Adrenal gland (tissue), 12 donors: Measurements from ENCODE around the gene TDRD3. TPM values are rescaled to one million over a fixed set of nuclear protein-coding genes. Genes with fewer than 3 reads are reported as not detected.
"Not testable (repeated sequence)": the region's sequence is repeated elsewhere in the genome, so short reads cannot be mapped to it uniquely, and the experiment has no call there.

Experiments used
- DNase-seq, 7 donors: peaks; one replicate each; pipeline ENCODE4 v3.0.0-alpha.2; 2019 to 2020
- H3K27ac ChIP-seq, 5 donors: fragments of 200-600 bp; sonication (generic) in 4 of 5; 1 replicate in 3 of 5; 2 replicates in 2 of 5; pipeline versions ENCODE4 v1.5.1 to v1.8.0; 2016 to 2020; ENCODE audit warnings: mild to moderate bottlenecking in 1 of 5
- H3K27me3 ChIP-seq: fragments of 200-600 bp; 2 replicates; pipeline ENCODE4 v1.8.0; 2021
- H3K36me3 ChIP-seq, 2 donors: fragments of 200-600 bp; replicated peaks in 1 of 2; 1 replicate in 1 of 2; 2 replicates in 1 of 2; pipeline versions ENCODE4 v1.5.1 to v1.8.0; 2018 to 2022
- H3K4me1 ChIP-seq, 2 donors: fragments of 200-600 bp; replicated peaks in 1 of 2; 1 replicate in 1 of 2; 2 replicates in 1 of 2; pipeline versions ENCODE4 v1.5.1 to v1.8.0; 2018 to 2021
- H3K4me3 ChIP-seq, 4 donors: fragments of 200-600 bp; sonication (generic) in 3 of 4; one replicate each; pipeline ENCODE4 v1.5.1; 2016 to 2018
- H3K9me3 ChIP-seq, 3 donors: fragments of 200-600 bp; sonication (generic) in 1 of 3; replicated peaks in 1 of 3; 1 replicate in 2 of 3; 2 replicates in 1 of 3; pipeline versions ENCODE4 v1.5.1 to v1.8.0; 2016 to 2021
- CTCF ChIP-seq, 6 experiments: fragments of 450-650 bp in 4 of 6; fragments of 200-600 bp in 2 of 6; sonication (generic) in 1 of 6; IDR thresholded peaks; 1 replicate in 5 of 6; 2 replicates in 1 of 6; pipeline versions ENCODE4 v1.5.1 to v1.8.0; 2016 to 2021; ENCODE audit warnings: antibody characterized with exemption in 6 of 6, mild to moderate bottlenecking in 2 of 6, moderate library complexity in 1 of 6
- POLR2A ChIP-seq, 2 donors: fragments of 450-650 bp; IDR thresholded peaks; one replicate each; pipeline ENCODE4 v1.6.1; 2017; ENCODE audit warnings: antibody characterized with exemption in 2 of 2, mild to moderate bottlenecking in 2 of 2, moderate library complexity in 1 of 2
- WGBS, 4 donors: extraction: QIAGEN DNeasy Blood & Tissue Kit in 2 of 4; methylation state at CpG; one replicate each; pipeline versions ENCODE4 v1.1.5 to v1.1.7; 2013 to 2017; 5-methylcytosine and 5-hydroxymethylcytosine counted together
- intact Hi-C, 2 donors: fragments of 100-400 bp; cut with DNase I; formaldehyde crosslinking; loops; one replicate each; pipeline versions ENCODE4 v1.14.1 to v1.15.0; 2022 to 2023
- polyA plus RNA-seq, 3 donors: library from polyadenylated mRNA; stranded (reverse); fragments of 200-250 nt in 2 of 3; fragments of 350-450 nt in 1 of 3; fragmentation: Illumina TruSeq in 1 of 3; extraction: RNeasy Lipid Tissue Mini Kit (QIAGEN cat#74804) in 1 of 3; gene quantifications; one replicate each; pipeline ENCODE4 v1.2.3, GENCODE V29; 2013 to 2014
- total RNA-seq, 9 donors: library from RNA; depleted of rRNA in 4 of 9; stranded (reverse); fragments of >200 nt in 4 of 9; fragments of 120-200 nt in 1 of 9; fragmentation: NEBNext Ultra II Directional in 1 of 9; extraction: Animal tissue kit (Norgen Biotek cat#: 25700) in 1 of 9; gene quantifications; one replicate each; pipeline versions ENCODE4 v1.1.0 to v1.2.4, GENCODE V29; 2013 to 2023
- donor health status: healthy with polysubstance abuse.
- donor health status: Bipolar disorder and iron deficiency.
- donor health status: DM: yes; HTN: yes; CAD: no.
- donor health status: DM: no; HTN: no; CAD: no.
- donor health status: DM: no; HTN: no; CAD: no.
- donor health status: DM: yes; HTN: yes; CAD: no.

The TDRD3 gene
- total and polyA plus RNA-seq, 12 donors = 6.6 to 30.5 (median 21.6) TPM

DNA sequence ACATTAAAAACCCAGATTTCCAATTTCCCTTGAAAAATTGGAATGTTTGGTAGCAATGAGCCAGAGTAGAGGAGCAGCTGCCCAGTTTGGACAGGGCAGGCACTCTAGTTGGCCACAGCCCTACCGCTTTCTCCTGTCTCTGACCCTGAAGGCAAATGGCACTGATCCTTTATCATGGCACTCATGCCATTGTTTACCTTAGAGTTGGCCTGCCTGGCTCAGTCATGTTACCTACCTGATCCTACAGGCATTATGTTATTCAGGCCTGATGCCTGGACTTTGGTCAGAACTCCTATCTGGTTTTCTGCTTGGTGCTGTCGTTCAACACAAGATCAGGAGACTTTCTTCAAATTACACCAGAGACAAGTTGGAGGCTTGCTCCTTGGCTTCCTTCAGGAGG lies 24.9 kb upstream of the TDRD3 start:
- intact Hi-C loops = no loop called here
- Histone ChIP-seq H3K9me3 (no peaks in the 10 kb centered on the region), H3K27me3 (no peaks in the 10 kb centered on the region), H3K27ac (no peak overlapping the region), H3K36me3 (no peaks in the 10 kb centered on the region), H3K4me3 (no peak overlapping the region), H3K4me1 (no peaks in the 10 kb centered on the region)
- no peak for TF ChIP-seq CTCF (IDR thresholded peaks at IDR 0.05)
- no peak for TF ChIP-seq POLR2A (IDR thresholded peaks at IDR 0.05)
- WGBS, 4 donors = 75 to 94% (median 92%) methylated on average over 2 of the region's 2 CpGs
- DNase-seq = no peak

DNA sequence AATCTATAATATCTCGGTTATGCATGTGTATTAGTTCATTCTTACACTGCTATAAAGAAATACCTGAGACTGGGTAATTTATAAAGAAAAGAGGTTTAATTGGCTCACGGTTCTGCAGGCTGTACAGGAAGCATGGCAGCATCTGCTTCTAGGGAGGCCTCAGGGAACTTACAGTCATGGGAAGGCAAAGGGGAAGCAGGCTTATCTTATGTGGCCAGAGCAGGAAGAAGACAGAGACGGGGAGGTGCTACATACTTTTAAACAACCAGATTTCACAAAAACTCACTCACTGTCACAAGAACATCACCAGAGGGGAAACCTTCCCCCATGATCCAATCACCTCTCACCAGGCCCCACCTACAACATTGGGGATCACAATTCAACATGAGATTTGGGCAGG lies 17.7 kb upstream of the TDRD3 start:
- WGBS, 4 donors = 70 to 86% (median 79%) methylated on average over 3 of the region's 3 CpGs
- not testable (repeated sequence) for H3K9me3 ChIP-seq

GRCh38 chr13:60379837-60380565 lies 17.0 kb upstream of the TDRD3 start:
- Histone ChIP-seq H3K4me3 (no peak overlapping the region), H3K27me3 (peaks cover 3% of the 10 kb centered on the region), H3K4me1 (no peaks in the 10 kb centered on the region), H3K36me3 (no peaks in the 10 kb centered on the region), H3K9me3 (no peaks in the 10 kb centered on the region), H3K27ac (no peak overlapping the region)
- WGBS, 4 donors = 74 to 87% (median 80%) methylated on average over 3 of the region's 3 CpGs
- TF ChIP-seq POLR2A (IDR thresholded peaks at IDR 0.05) (no peak), CTCF (IDR thresholded peaks at IDR 0.05) (no peak)
- no peak for DNase-seq
- intact Hi-C loops = no loop called here

More for the DNA sequence above, 17.7 kb upstream of the TDRD3 start:
- H3K4me1 ChIP-seq, H3K36me3 ChIP-seq, H3K4me3 ChIP-seq, DNase-seq, H3K27ac ChIP-seq, H3K27me3 ChIP-seq, intact Hi-C loops: not testable (repeated sequence)

- no peaks in the 10 kb centered on the region for H3K9me3 ChIP-seq
- intact Hi-C loops = no loop called here
- peaks cover 3% of the 10 kb centered on the region for H3K27me3 ChIP-seq
- no peaks in the 10 kb centered on the region for H3K4me1 ChIP-seq
- no peak for DNase-seq
- no peak overlapping the region for H3K4me3 ChIP-seq
- 63 to 72% (median 67%) methylated on average over 4 of the region's 4 CpGs for WGBS, 4 donors
- TF ChIP-seq POLR2A (IDR thresholded peaks at IDR 0.05) = no peak
- TF ChIP-seq CTCF (IDR thresholded peaks at IDR 0.05) = no peak
- H3K36me3 ChIP-seq = no peaks in the 10 kb centered on the region
- H3K27ac ChIP-seq = no peak overlapping the region
These were observed 12.1 kb upstream of the TDRD3 start for GRCh38 chr13:60384911-60385310.

DNA sequence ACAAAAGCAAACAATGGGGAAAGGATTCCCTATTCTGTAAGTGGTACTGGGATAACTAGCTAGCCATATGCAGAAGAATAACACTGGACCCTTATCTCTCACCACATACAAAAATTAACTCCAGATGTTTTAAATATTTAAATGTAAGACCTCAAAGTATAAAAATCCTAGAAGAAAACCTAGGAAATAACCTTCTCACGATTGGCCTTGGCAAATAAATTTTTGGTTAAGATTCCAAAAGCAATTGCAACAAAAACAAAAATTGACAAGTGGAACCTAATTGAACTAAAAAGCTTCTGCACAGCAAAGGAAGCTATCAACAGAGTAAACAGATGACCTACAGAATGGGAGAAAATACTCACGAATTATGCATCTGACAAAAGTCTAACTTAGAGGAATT lies 10.8 kb upstream of the TDRD3 start:
- Histone ChIP-seq H3K36me3 (no peaks in the 10 kb centered on the region), H3K9me3 (no peaks in the 10 kb centered on the region), H3K27me3 (peaks cover 3% of the 10 kb centered on the region), H3K4me3 (no peak overlapping the region), H3K27ac (no peak overlapping the region), H3K4me1 (no peaks in the 10 kb centered on the region)
- intact Hi-C loops = no loop called here
- WGBS, 4 donors = 39 to 58% (median 47%) methylated on average over 2 of the region's 2 CpGs
- DNase-seq = no peak
- no peak for TF ChIP-seq POLR2A (IDR thresholded peaks at IDR 0.05)
- TF ChIP-seq CTCF (IDR thresholded peaks at IDR 0.05) = no peak
